Natural killer cell (primary cell): ENCODE results near the gene ZNF512. TPM values are rescaled to one million over a fixed set of nuclear protein-coding genes. Genes with fewer than 3 reads are reported as not detected.
A peak's percentile ranks its signal among the peaks of the same experiment; 100 is the strongest.

Experiments
- ATAC-seq, 3 donors: fragments of 150-1000 bp in 2 of 3; fragments of 200-7000 bp in 1 of 3; cut with Tn5 transposase; 1 replicate in 1 of 3; 2 replicates in 2 of 3; pipeline ENCODE4 v1.10.0; 2021; ENCODE audit warnings: mild to moderate bottlenecking in 2 of 3, moderate library complexity in 2 of 3
- DNase-seq, 2 donors: peaks; one replicate each; pipeline versions ENCODE4 v3.0.0 to v3.0.0-alpha.2; 2013 to 2021; ENCODE audit warnings: mixed read lengths in 1 of 2
- H3K27ac ChIP-seq: one replicate; pipeline ENCODE4 v1.5.1; 2013; ENCODE audit warnings: mild to moderate bottlenecking, low read length
- H3K27me3 ChIP-seq: one replicate; pipeline ENCODE4 v1.6.1; 2013; ENCODE audit warnings: low read length; ENCODE audit not compliant: control insufficient read depth, insufficient read depth
- H3K36me3 ChIP-seq: one replicate; pipeline ENCODE4 v1.6.1; 2013; ENCODE audit warnings: low read length; ENCODE audit not compliant: control insufficient read depth, insufficient read depth
- H3K4me1 ChIP-seq: one replicate; pipeline ENCODE4 v1.6.1; 2013; ENCODE audit warnings: low read length; ENCODE audit not compliant: control insufficient read depth, insufficient read depth
- H3K4me3 ChIP-seq: one replicate; pipeline ENCODE4 v1.5.1; 2013; ENCODE audit warnings: low read length
- H3K9me3 ChIP-seq: one replicate; pipeline ENCODE4 v1.6.1; 2013; ENCODE audit warnings: low read length; ENCODE audit not compliant: control insufficient read depth, insufficient read depth
- H3K27ac Mint-ChIP-seq, 2 donors: one replicate each; pipeline ENCODE4 v1.8.0; 2022; ENCODE audit warnings: mild to moderate bottlenecking in 2 of 2, mixed read lengths in 2 of 2, moderate library complexity in 1 of 2
- H3K27me3 Mint-ChIP-seq, 2 donors: one replicate each; pipeline ENCODE4 v1.8.0; 2022; ENCODE audit warnings: low read depth in 2 of 2, mixed read lengths in 2 of 2
- H3K36me3 Mint-ChIP-seq: one replicate; pipeline ENCODE4 v1.8.0; 2022; ENCODE audit warnings: mixed read lengths
- H3K4me1 Mint-ChIP-seq, 2 donors: one replicate each; pipeline ENCODE4 v1.8.0; 2022; ENCODE audit warnings: mixed read lengths in 2 of 2
- H3K4me3 Mint-ChIP-seq: one replicate; pipeline ENCODE4 v1.8.0; 2022; ENCODE audit warnings: mild to moderate bottlenecking, moderate library complexity, mixed read lengths
- H3K9me3 Mint-ChIP-seq, 2 donors: one replicate each; pipeline ENCODE4 v1.8.0; 2022; ENCODE audit warnings: mixed read lengths in 2 of 2
- WGBS: methylation state at CpG from one replicate; pipeline ENCODE4 v1.1.7; 2013; ENCODE audit warnings: missing lambda C conversion rate; ENCODE audit not compliant: insufficient coverage; 5-methylcytosine and 5-hydroxymethylcytosine counted together
- intact Hi-C: fragments of 100-400 bp; cut with micrococcal nuclease; formaldehyde crosslinking; loops from one replicate; pipeline ENCODE4 v1.14.2; 2022
- total RNA-seq, 4 donors: library from RNA; stranded (reverse); fragments of 120-200 nt in 1 of 4; gene quantifications; one replicate each; pipeline versions ENCODE4 v1.2.3 to v1.2.4, GENCODE V29; 2013 to 2022
- TF ChIP-seq, protein P1 (sequence below): fragments of 200-600 bp; IDR thresholded peaks from one replicate; pipeline ENCODE4 v1.8.0; 2022; ENCODE audit warnings: antibody characterized with exemption

ZNF512 gene
- total RNA-seq, 3 donors from 2014 or later (not counting 1 experiment from before 2014, with no cell fraction given) = 26.5 to 40.9 (median 30.6) TPM

DNA sequence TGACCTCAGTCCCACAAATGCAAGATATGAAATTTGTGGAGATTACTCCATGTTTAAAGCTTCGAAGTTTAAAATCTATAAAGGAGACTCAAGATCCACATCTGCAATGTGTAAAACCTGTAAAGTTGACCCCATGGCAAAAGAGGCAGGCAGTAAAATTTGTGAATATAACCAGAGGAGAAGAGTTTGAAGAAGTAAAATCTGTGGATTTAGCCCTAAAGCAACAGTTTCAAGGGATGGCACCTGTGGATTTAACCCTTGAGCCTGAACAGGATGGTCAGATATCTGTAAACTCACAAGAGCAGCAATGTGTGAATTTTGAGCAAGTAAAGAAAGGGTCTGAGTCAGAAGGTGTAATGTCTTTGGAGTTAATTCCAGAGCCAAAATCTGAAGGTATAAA lies 11.2 kb upstream of the ZNF512 start:
- H3K27ac ChIP-seq = no peak overlapping the region
- no peaks in the 10 kb centered on the region for H3K36me3 Mint-ChIP-seq
- ATAC-seq (no peak), DNase-seq (no peak)
- H3K27ac Mint-ChIP-seq = peak overlapping the region; percentile 63 to 69
- peaks cover 33% of the 10 kb centered on the region for H3K4me1 ChIP-seq
- TF ChIP-seq, protein P1, sequence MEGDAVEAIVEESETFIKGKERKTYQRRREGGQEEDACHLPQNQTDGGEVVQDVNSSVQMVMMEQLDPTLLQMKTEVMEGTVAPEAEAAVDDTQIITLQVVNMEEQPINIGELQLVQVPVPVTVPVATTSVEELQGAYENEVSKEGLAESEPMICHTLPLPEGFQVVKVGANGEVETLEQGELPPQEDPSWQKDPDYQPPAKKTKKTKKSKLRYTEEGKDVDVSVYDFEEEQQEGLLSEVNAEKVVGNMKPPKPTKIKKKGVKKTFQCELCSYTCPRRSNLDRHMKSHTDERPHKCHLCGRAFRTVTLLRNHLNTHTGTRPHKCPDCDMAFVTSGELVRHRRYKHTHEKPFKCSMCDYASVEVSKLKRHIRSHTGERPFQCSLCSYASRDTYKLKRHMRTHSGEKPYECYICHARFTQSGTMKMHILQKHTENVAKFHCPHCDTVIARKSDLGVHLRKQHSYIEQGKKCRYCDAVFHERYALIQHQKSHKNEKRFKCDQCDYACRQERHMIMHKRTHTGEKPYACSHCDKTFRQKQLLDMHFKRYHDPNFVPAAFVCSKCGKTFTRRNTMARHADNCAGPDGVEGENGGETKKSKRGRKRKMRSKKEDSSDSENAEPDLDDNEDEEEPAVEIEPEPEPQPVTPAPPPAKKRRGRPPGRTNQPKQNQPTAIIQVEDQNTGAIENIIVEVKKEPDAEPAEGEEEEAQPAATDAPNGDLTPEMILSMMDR = no peak
- no peaks in the 10 kb centered on the region for H3K36me3 ChIP-seq
- peaks cover 8% of the 10 kb centered on the region for H3K9me3 ChIP-seq
- H3K9me3 Mint-ChIP-seq = peaks cover 0 to 3% of the 10 kb centered on the region in 2 donors
- 92% methylated on average over 1 of the region's 1 CpG for WGBS
- H3K27me3 ChIP-seq = peaks cover 28% of the 10 kb centered on the region
- peaks cover 42 to 57% of the 10 kb centered on the region in 2 donors for H3K4me1 Mint-ChIP-seq
- peaks cover 25 to 33% of the 10 kb centered on the region in 2 donors for H3K27me3 Mint-ChIP-seq
- no peak overlapping the region for H3K4me3 ChIP-seq
- H3K4me3 Mint-ChIP-seq = no peak overlapping the region
- intact Hi-C loops = loop anchor here (2.0 kb wide), 1 partner anchor 57 kb away; the partner anchor contains the start of genes CCDC121 and GPN1

DNA sequence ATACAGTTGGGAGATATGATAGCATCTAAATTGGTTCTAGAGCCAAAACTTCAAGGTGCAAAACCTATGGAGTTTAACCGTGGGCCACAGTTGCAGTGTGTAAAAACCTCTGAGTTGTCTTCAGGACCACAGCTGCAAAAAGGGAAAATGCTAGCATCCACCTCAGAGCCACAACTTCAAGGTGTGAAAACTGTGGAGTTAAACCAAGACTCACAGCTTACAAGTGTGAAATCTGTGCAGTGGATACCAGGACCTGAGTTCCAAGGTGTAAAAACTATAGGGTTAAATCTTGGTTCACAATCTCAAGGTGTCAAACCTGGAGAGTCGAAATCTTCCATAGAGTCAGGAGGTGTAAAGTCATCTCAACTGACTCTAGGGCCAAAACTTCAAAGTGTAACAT lies 10.4 kb upstream of the ZNF512 start:
- ATAC-seq (peak; percentile 36 to 66 (median 64)), DNase-seq (peak; percentile 32 to 54)
- intact Hi-C loops = loop anchor here (2.0 kb wide), 1 partner anchor 56 kb away; the partner anchor contains the start of genes CCDC121 and GPN1
- H3K4me1 Mint-ChIP-seq = peaks cover 42 to 58% of the 10 kb centered on the region in 2 donors
- peak overlapping the region; percentile 63 to 69 for H3K27ac Mint-ChIP-seq
- no peaks in the 10 kb centered on the region for H3K36me3 ChIP-seq
- peaks cover 28% of the 10 kb centered on the region for H3K27me3 ChIP-seq
- peaks cover 21 to 33% of the 10 kb centered on the region in 2 donors for H3K27me3 Mint-ChIP-seq
- peaks cover 33% of the 10 kb centered on the region for H3K4me1 ChIP-seq
- peaks cover 8% of the 10 kb centered on the region for H3K9me3 ChIP-seq
- WGBS = 35% methylated on average over 2 of the region's 2 CpGs
- no peaks in the 10 kb centered on the region for H3K36me3 Mint-ChIP-seq
- peaks cover 0 to 3% of the 10 kb centered on the region in 2 donors for H3K9me3 Mint-ChIP-seq
- no peak overlapping the region for H3K4me3 ChIP-seq
- TF ChIP-seq, protein P1 = no peak
- H3K27ac ChIP-seq = no peak overlapping the region
- peak overlapping the region; percentile 4 for H3K4me3 Mint-ChIP-seq

DNA sequence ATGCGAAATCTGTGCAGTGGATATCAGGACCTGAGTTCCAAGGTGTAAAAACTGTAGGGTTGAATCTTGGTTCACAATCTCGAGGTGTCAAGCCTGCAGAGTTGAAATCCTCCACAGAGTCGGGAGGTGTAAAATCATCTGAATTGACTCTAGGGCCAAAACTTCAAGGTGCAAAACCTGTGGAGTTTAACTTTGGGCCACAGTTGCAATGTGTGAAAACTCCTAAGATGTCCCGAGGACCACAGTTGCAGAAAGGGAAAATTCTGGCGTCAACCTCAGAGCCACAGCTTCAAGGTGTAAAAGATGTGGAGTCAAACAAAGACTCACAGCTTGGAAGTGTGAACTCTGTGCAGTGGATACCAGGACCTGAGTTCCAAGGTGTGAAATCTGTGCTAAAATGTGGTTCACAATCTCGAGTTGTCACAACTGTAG lies 9.8 kb upstream of the ZNF512 start:
- 27% methylated on average over 6 of the region's 6 CpGs for WGBS
- Histone ChIP-seq H3K27ac (no peak overlapping the region), H3K36me3 (no peaks in the 10 kb centered on the region), H3K9me3 (peaks cover 8% of the 10 kb centered on the region), H3K4me1 (peaks cover 33% of the 10 kb centered on the region), H3K27me3 (peaks cover 26% of the 10 kb centered on the region), H3K4me3 (no peak overlapping the region)
- intact Hi-C loops = loop anchor here (1.0 to 2.0 kb wide), 2 partner anchors 10 to 56 kb away; partner anchors contain the start of genes CCDC121, GPN1 and ZNF512
- H3K4me3 Mint-ChIP-seq = no peak overlapping the region
- H3K27ac Mint-ChIP-seq = peak overlapping the region; percentile 63 to 69
- peak; percentile 70 to 83 (median 76) for ATAC-seq
- TF ChIP-seq, protein P1 = no peak
- H3K36me3 Mint-ChIP-seq = no peaks in the 10 kb centered on the region
- peaks cover 20 to 33% of the 10 kb centered on the region in 2 donors for H3K27me3 Mint-ChIP-seq
- DNase-seq = peak; percentile 53 to 58
- peaks cover 0 to 3% of the 10 kb centered on the region in 2 donors for H3K9me3 Mint-ChIP-seq
- peaks cover 42 to 58% of the 10 kb centered on the region in 2 donors for H3K4me1 Mint-ChIP-seq
